Kidney tubule cell (primary cell): ENCODE measurements around the gene HEXIM2.

Experiments used
- DNase-seq: peaks from one replicate; pipeline ENCODE4 v3.0.0-alpha.2; 2018; ENCODE audit warnings: low spot score

Gene HEXIM2

GRCh38 chr17:45127548-45128300 lies 34.0 kb upstream of the HEXIM2 start:
- peak; percentile 64 for DNase-seq

GRCh38 chr17:45128331-45128730 lies 33.3 kb upstream of the HEXIM2 start:
- no peak for DNase-seq

GRCh38 chr17:45128989-45129388 lies 32.7 kb upstream of the HEXIM2 start:
- DNase-seq: no peak

DNA sequence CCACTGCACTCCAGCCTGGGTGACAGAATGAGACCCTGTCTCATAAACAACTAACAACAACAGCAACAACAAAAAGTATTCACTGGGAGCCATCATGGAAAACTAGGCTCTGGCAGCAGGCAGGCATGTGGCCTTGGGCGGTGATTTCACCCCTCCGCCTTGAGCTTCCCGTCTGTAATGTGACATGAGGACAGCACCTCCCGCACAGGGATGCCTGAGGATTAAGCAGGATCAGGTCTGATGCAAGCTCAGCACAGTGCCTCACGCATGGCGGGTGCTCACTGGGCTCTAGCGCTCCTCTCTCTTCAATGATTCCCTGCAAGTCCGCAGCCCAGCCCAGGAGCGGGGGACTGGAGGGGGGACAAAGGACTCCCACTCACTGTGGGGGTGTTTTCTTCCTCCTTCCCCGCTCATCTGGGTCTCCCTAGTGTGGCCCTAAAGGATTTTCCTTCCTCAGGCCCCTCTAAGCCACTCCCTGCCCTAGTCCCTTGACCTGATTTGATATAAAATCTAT lies 32.2 kb upstream of the HEXIM2 start:
- DNase-seq: peak; percentile 49

DNA sequence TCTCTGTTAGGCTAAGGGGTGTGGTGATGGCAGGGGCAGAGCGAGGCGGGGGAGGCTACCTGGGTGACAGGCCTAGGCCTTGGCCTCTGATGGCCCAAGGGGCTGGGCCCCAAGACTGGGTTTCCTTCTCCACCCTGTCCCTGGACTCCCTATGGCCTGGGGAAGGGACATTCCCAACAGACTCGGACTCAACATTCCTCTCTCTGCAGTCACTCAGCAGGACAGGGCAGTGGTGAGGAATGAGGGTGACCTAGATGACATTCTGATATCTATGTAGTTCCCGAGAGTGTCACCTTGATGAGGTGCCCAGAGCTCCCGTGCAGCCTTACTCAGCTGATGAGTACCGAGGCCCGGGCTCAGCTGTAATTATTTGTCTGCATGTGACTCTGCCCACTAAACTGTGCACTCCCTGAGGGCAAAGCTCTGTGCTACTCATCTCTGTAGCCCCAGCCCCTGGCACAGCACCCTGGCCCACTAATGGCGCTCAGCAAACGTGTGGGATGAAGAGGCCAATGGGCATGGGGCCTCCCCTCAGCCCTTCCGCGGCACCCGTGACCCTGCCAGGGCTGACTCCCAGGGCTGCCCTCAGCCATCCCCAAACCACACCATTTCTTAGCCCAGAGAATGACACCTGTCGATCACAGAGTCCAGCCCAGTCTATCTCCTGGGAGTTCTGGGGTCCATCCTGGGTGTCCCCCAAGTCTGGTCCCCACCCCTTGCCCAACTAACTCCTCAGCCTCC lies 31.6 kb upstream of the HEXIM2 start:
- DNase-seq: peak; percentile 82

DNA sequence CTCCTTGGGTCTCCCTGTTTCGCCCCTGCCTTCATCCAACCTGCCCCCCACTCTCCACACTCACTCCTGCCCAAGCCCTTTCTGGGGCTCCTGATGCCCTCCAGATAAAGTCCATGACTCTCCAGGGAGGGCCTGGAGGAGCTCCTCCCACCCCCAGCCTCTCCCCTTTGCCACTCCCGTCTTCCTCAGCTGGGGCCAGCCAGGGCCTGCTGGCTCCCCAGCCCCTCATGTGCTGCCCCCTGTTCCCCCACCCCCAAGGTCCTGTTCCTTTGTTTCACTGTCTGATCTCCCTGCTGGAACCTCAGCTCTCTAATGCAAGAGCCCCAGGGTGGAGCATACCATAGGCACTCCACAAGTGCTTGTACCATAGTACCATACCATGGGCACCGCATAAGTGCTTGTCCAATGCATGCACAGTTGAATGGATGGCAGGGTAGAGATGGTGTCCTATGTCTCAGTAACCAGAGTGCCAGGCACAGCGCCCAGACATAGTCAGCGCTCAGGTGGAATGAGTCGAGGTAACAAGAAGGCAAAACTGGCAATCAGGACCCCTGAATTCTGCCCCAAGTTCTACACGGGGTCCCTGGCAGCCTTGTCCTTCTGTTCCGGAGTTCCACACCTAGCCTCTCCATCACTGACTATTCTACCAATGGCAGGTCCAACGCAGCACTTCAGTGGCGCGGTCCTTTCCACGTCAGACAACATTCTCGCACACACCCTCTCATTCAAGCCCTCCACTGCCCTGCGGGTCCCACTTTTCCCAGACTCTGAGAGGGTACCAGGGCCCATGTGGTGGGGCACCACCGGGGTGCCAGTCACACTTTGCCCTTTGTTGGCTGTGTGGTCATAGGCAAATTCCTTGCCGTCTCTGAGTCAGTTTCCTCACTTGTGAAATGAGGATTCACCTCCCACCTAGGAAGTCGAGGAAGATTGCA lies 30.7 kb upstream of the HEXIM2 start:
- DNase-seq: no peak

DNA sequence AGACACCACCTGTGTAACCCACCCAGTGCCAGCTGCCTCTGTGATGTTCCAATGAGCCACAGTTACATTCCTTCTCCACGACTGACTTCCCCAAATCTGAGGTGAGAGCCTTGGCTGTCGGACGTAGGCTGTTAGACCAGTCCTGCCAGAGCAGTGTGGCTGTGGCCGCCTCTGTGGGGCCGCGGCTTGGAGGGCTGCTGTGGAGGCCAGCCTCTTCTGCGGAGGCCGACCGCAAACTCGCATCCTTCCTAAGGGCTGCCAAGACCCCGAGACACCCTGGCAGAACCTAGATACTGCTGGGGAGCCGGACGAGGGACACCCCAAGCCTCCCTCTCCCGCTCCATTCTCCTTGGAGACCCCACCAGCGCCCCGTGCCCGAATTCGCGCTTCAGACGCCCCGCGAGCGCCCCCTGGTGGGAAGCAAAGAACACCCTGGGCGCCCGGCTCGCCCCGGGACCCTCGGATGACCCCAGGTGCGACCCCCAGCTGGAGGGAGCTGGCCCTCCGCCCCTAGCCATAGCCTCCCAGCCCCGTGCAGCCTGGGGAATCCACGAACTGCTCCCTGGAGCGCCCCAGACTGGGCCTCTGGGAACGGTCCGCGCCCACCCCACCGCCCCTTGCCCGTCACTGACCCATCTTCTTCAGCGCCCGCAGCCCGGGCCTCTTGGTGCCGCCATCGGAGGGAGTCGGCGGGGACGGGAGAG lies 29.9 kb upstream of the HEXIM2 start:
- peak; percentile 36 for DNase-seq

- no peak for DNase-seq
Observed at GRCh38 chr17:45132320-45132571, 29.4 kb upstream of the HEXIM2 start, which contains the start of gene PLCD3. Gene PLCD3, minus strand, starts transcription at chr17:45132515. Its CDS starts 105 bp downstream, at chr17:45132410.

DNA sequence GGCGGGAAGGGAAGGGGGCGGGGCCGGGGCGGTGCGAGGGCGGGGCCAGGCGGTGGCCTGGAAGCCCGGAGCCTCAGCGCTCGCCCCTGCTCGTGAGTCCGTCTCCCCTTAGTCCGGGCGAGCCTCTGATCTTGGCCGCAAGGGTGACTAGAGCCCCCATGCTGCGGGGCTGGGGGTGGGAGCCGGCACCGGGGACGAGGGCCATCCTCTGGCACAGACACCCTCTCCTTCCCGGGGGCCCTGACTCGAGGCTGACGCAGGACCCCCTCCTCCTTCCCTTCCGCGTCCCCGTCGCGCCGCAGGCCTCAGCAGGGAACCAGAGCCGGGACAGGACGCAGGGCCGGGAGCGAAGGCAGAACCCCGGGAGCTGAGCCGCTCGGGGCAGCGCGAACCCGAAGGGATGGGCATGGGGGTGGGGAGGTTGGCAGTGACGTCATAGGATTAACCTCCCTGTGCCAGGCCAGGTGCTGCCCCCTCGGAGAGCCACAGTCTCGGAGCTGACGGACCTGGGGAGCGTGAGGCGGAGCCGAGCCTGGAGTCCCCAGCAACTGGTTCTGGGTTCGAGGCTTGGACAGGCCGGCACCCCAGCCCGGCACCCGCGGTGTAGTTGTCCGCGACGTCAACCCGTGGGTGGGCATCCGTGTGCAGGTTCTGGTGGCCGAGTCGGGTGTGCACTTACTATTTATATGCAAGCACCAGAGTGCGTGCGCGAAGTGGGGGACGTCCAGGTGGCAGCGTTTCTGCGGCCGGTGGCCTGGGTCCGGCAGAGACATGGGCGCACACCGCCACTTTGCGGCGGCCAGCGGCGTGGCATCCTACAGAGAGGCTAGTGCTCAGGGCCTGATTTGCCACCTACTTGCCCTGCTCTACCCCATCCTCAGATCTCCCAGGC lies 28.9 kb upstream of the HEXIM2 start:
- peak; percentile 86 for DNase-seq

DNA sequence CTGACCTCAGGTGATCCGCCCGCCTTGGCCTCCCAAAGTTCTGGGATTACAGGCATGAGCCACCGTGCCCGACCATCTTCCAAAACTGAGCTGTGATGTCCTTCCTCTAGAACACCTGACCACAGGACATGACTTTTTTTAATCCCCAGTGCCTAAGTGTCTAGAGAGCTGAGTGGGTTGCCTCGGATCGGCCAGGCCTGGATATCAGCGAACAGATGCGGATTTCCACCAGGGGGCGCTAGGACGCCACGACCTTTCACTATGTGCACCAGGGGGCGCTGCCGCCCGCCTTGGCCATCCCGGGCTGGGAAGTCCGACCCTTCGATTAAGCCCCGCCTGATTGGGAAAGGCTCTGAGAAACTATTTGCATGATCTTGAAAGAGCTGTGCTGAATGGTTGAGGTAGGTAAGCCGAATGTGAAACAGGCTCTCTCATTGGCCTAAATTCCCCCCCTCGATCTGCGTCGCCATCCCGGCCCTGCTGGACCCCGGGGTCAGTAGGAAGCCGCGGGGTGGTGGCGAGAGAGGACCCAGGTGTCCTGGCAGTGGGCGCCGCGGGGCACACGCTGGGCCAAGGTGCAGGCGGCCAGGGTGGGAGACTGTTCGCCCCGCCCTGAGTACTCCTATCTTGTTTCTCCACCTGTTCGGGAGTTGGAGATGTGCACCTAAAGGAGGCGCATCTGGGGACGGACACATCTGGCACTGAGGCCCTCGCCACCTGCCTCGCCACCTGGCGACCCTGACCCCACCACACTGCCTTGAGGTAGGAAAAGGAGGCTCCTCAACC lies 26.3 kb upstream of the HEXIM2 start, which contains the start of gene ACBD4:
ACBD4 (plus strand) TSS at position 496 of the 786 bp plus-strand sequence. CDS start 458 bp downstream, outside the sequence.
- peak; percentile 98 for DNase-seq

DNA sequence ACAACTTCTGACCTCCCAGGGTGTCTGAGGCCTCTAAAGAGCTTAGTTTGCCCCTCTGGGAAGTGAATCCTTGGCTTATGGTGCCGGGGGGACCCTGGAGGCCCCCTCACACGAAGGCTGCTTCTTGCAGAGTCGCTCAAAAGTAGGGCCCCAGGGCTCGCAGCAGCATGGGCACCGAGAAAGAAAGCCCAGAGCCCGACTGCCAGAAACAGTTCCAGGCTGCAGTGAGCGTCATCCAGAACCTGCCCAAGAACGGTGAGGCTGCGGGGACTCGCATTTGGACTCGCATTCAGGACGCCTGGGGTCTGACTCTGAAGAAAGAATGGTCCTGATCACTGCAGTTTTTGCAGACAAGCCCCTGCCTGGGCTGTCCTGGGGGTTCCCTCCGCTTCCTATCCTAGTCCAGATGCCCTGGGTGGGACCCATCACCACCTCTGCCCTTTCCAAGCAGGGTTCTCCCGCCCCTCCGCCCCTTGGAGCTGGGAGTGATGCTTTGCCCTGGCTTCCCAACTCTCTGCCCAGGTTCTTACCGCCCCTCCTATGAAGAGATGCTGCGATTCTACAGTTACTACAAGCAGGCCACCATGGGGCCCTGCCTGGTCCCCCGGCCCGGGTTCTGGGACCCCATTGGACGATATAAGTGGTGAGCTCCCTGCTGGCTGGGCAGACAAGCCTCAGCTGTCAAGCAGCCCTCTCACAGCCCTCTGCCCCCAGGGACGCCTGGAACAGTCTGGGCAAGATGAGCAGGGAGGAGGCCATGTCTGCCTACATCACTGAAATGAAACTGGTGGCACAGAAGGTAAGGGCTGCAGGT lies 25.5 kb upstream of the HEXIM2 start:
- no peak for DNase-seq

- no peak for DNase-seq
Observed at GRCh38 chr17:45136846-45137560, 24.7 kb upstream of the HEXIM2 start.

DNA sequence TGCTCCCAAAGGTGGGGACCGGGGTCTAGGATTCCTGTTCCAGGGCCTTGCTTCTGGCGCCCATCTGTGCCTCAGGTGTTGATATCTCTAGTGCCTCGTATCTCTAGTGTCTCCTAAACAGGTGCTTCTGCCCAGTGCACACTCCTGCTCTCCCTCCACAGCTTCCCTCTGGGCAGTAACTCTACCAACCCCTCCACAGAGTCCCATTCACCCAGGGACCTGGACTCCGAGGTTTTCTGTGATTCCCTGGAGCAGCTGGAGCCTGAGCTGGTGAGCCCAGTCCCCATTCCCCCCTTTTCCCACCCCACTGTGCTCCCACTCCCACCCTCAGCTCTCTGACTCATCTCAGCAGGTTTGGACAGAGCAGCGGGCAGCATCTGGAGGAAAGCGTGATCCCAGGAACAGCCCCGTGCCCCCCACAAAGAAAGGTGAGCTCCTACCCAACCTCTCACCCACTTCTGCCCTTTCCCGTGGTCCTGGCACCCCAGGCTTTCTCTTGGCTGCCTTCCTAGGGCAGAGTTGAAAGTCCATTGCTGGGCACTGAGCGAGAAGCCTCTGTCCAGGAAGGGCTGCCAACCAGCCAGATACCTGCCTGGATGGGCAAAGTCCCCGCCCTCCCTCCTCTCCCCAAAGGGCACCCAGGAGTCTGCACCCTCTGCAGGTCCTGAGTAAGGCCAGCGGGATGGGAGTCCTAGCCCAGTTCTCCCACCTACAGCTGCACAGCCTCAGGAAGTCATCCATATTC lies 23.9 kb upstream of the HEXIM2 start:
- DNase-seq: no peak

DNA sequence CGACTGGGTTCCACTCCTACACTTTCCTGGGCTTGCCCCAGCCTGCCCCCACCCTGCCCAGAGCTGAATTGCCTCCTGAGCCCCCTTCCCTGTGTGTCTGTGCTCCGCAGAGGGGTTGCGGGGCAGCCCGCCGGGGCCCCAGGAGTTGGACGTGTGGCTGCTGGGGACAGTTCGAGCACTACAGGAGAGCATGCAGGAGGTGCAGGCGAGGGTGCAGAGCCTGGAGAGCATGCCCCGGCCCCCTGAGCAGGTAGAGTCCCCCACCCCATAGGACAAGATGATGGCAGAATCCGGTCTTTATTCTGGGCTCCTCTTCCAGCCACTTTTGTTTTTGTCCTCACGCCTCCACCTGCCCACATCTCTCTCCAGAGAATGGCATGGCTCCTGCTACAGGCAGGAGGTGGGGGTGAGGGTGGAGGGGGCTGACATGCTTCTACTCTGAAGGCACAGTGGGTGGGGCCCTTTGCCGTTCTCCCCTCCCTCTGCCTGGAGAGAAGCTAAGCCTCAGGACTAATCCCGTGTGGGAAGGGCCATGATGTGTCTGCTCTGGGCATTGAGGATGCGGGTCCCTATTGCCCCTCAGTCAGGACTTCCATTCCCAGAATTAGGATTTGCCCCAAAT lies 22.7 kb upstream of the HEXIM2 start:
- no peak for DNase-seq

- no peak for DNase-seq
Observed at GRCh38 chr17:45139533-45139920, 22.1 kb upstream of the HEXIM2 start.

- DNase-seq: no peak
Observed at GRCh38 chr17:45143094-45143670, 18.5 kb upstream of the HEXIM2 start.

DNA sequence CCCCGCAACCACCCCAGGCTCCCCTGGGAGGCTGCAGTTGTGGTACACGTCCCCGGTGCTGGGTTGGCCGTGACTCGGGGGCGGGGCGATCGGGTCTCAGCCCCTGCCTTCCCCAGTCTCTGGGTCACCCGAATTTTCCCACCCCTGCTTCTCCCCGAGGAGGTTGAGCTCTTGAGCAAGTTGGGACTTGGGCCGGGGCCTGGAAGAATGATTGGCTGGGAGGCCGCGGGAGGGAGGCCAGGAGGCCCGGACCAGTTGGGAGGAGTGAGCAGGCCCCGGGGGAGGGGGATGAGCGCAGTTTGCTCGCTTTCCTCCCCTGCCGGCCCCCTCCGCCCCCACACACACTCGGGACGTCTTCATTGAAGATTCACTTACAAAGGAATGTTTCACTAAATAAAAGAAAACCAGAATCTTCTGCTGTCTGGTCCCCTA lies 17.9 kb upstream of the HEXIM2 start:
- DNase-seq: no peak
